ENCODE data around the gene EHHADH.

- no peak for TF ChIP-seq CTCF (IDR thresholded peaks at IDR 0.05)
- TF ChIP-seq POLR2A (IDR thresholded peaks at IDR 0.05) = no peak
Measured at GRCh38 chr3:185251272-185251671, 2.6 kb downstream of the EHHADH start.

Data from lower leg skin (tissue), 3 donors.